K562 (cell line): Measurements from ENCODE around the gene ADAT3. TPM values are rescaled to one million over a fixed set of nuclear protein-coding genes. Genes with fewer than 3 reads are reported as not detected.
A peak's percentile ranks its signal among the peaks of the same experiment; 100 is the strongest.

Experiments
- IFI16 ChIP-seq: fragments of 250-450 bp; sonication (Bioruptor Pico); IDR thresholded peaks from 2 replicates; pipeline ENCODE4 v2.1.2; 2022; ENCODE audit warnings: mild to moderate bottlenecking, inconsistent platforms
- POLR2AphosphoS5 ChIP-seq: IDR thresholded peaks from 2 replicates; pipeline ENCODE4 v1.6.1; 2011; ENCODE audit warnings: mild to moderate bottlenecking, low read depth, low read length, moderate library complexity; ENCODE audit not compliant: control insufficient read depth, insufficient read depth
- SP1 ChIP-seq: sonication (generic); formaldehyde crosslinking; IDR thresholded peaks from 2 replicates; pipeline ENCODE4 v1.8.1; 2022; ENCODE audit warnings: mild to moderate bottlenecking, missing genetic modification reagents
- ZNF3 ChIP-seq: fragments of 250-450 bp; sonication (Bioruptor Pico); IDR thresholded peaks from 2 replicates; pipeline ENCODE4 v1.5.0; 2021; ENCODE audit warnings: mild to moderate bottlenecking, moderate library complexity
- polyA plus RNA-seq, 8 experiments: library from polyadenylated mRNA; depleted of rRNA in 4 of 8; stranded (reverse) in 5 of 8; unstranded in 3 of 8; fragments of >200 nt; fragmentation: Nextera tagmentation in 2 of 8; fragmentation: Illumina TruSeq in 1 of 8; extraction: Ambion mirVana in 2 of 8; extraction: Trizol in 1 of 8; gene quantifications; 2 replicates each; pipeline versions ENCODE4 v1.2.1 to v1.2.3, GENCODE V29; 2011 to 2014; ENCODE audit warnings: inconsistent platforms in 1 of 8, missing spikeins in 1 of 8
- total RNA-seq, 7 experiments: library from RNA; depleted of rRNA in 6 of 7; stranded (reverse); fragments of >200 nt in 6 of 7; fragmentation: Illumina TruSeq in 2 of 7; extraction: Trizol in 2 of 7; gene quantifications; 2 replicates each; pipeline versions ENCODE4 v1.2.1 to v1.2.3, GENCODE V29; 2011 to 2021; ENCODE audit warnings: low replicate concordance in 1 of 7
- TF ChIP-seq, protein P1 (sequence below): sonication (generic); formaldehyde crosslinking; IDR thresholded peaks from 2 replicates; pipeline ENCODE4 v1.8.0; 2022; ENCODE audit warnings: mild to moderate bottlenecking, missing genetic modification reagents
- TF ChIP-seq, protein P2 (sequence below): fragments of 250-450 bp; sonication (Bioruptor Pico); IDR thresholded peaks from 2 replicates; pipeline ENCODE4 v1.4.0; 2020; ENCODE audit warnings: mild to moderate bottlenecking, moderate library complexity
- TF ChIP-seq, protein P3 (sequence below): IDR thresholded peaks from 3 replicates; pipeline ENCODE4 v1.6.1; 2011; ENCODE audit warnings: borderline replicate concordance, mild to moderate bottlenecking; ENCODE audit not compliant: insufficient read length, insufficient read depth

ADAT3 gene
- total and polyA plus RNA-seq, 9 of the 15 experiments (the other 6 are each of a cell fraction or from before 2014, with no cell fraction given) = 0.67 to 15.6 (median 7.8) TPM; not detected in 4

DNA sequence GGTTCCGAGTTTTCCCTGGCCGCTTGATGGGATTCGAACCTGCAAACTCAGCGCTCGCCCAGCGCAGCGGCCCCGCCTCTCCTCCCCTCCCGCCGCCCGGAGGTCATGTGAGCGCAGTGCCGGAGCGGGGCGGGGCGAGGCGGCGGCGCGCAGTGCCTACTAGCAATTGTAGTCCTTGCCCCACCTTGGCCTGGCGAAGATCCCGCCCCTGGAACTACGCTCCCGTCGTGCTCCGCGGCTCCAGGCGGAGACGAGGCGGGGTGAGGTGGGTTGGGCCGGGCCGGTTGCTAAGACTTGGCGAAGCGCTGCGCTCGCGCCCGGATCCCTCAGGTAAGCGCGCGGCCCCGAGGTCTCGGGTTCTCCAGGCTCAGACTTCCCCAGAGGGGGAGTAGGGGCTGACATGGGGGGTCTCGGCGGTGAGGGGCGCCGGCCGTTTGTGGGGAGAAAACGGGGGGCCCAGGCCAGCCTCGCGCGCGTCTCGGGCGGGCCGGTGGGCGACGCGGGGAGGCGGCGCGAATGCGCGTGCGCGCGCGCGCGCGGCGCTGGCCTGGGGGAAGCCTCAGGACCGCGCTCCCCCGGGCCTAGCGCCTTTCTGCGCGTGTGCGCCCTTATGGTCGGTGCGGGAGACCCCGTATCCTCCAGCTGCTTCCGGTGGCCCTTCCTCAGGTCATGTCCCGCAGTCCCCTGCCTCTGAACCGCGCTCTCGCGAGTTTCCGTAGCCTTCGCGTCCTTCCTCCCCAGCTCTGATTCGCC is at the start of gene ADAT3, which contains the start of gene SCAMP4 (continued):
- TF ChIP-seq, protein P1, sequence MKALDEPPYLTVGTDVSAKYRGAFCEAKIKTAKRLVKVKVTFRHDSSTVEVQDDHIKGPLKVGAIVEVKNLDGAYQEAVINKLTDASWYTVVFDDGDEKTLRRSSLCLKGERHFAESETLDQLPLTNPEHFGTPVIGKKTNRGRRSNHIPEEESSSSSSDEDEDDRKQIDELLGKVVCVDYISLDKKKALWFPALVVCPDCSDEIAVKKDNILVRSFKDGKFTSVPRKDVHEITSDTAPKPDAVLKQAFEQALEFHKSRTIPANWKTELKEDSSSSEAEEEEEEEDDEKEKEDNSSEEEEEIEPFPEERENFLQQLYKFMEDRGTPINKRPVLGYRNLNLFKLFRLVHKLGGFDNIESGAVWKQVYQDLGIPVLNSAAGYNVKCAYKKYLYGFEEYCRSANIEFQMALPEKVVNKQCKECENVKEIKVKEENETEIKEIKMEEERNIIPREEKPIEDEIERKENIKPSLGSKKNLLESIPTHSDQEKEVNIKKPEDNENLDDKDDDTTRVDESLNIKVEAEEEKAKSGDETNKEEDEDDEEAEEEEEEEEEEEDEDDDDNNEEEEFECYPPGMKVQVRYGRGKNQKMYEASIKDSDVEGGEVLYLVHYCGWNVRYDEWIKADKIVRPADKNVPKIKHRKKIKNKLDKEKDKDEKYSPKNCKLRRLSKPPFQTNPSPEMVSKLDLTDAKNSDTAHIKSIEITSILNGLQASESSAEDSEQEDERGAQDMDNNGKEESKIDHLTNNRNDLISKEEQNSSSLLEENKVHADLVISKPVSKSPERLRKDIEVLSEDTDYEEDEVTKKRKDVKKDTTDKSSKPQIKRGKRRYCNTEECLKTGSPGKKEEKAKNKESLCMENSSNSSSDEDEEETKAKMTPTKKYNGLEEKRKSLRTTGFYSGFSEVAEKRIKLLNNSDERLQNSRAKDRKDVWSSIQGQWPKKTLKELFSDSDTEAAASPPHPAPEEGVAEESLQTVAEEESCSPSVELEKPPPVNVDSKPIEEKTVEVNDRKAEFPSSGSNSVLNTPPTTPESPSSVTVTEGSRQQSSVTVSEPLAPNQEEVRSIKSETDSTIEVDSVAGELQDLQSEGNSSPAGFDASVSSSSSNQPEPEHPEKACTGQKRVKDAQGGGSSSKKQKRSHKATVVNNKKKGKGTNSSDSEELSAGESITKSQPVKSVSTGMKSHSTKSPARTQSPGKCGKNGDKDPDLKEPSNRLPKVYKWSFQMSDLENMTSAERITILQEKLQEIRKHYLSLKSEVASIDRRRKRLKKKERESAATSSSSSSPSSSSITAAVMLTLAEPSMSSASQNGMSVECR (CRISPR knock-in tag) = peak; percentile 90
- TF ChIP-seq, protein P2, sequence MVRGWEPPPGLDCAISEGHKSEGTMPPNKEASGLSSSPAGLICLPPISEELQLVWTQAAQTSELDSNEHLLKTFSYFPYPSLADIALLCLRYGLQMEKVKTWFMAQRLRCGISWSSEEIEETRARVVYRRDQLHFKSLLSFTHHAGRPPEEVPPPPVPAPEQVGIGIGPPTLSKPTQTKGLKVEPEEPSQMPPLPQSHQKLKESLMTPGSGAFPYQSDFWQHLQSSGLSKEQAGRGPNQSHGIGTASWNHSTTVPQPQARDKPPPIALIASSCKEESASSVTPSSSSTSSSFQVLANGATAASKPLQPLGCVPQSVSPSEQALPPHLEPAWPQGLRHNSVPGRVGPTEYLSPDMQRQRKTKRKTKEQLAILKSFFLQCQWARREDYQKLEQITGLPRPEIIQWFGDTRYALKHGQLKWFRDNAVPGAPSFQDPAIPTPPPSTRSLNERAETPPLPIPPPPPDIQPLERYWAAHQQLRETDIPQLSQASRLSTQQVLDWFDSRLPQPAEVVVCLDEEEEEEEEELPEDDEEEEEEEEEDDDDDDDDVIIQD (CRISPR knock-in tag) = 0 out of 2 replicates have a peak, but pooled peaks have one; percentile 64
- peak; percentile 69; the same call in 1 of the 2 replicates for TF ChIP-seq POLR2AphosphoS5
- TF ChIP-seq IFI16 (CRISPR knock-in tag) = no peak
- peak; percentile 99 for TF ChIP-seq SP1 (CRISPR knock-in tag)
- no peak for TF ChIP-seq ZNF3 (CRISPR knock-in tag)
- TF ChIP-seq, protein P3, sequence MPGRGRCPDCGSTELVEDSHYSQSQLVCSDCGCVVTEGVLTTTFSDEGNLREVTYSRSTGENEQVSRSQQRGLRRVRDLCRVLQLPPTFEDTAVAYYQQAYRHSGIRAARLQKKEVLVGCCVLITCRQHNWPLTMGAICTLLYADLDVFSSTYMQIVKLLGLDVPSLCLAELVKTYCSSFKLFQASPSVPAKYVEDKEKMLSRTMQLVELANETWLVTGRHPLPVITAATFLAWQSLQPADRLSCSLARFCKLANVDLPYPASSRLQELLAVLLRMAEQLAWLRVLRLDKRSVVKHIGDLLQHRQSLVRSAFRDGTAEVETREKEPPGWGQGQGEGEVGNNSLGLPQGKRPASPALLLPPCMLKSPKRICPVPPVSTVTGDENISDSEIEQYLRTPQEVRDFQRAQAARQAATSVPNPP = no peak
